ENCODE data around the gene ZNF575.

ZNF575 gene

DNA sequence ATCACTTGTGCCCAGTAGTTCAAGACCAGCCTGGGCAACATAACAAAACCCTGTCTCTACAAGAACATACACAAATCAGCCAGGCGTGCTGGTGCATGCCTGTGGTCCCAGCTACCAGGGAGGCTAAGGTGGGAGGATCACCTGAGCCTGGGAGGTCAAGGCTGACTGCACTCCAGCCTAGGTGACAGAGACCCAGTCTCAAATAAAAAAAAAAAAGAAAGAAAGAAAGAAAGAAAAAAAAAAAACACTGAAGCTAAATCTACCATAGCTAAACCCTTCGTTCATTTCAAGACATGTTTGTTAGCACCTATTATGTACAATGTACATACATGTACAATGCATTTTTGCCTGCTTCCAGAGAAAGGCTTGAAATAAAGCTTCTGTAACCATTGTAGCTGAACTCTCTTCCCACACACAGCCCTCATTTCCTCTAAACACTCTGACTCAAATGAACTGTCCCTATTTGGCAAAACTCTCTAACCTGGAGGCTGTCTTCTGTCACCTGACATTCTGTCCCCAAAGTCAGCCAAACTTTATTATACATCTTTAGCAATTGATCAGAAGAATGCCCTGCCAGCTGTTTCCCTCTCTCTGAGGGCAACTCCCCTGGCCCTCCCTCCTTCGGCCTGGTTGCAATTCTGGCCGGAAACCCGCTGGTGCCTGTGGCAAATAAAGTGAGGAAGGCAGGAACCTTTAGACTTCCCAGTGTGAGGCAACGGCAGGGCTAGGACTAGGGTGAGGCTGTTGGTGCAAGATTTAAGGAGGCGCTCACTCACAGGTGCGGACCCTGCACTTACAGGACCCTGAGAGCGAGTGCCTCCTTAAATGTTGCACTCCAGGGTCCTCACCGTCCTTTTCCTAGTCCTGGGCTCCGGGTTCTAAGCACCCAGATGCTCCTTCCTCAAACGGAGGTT lies 7.8 kb upstream of the ZNF575 start (continued):
- TF ChIP-seq, protein P1, sequence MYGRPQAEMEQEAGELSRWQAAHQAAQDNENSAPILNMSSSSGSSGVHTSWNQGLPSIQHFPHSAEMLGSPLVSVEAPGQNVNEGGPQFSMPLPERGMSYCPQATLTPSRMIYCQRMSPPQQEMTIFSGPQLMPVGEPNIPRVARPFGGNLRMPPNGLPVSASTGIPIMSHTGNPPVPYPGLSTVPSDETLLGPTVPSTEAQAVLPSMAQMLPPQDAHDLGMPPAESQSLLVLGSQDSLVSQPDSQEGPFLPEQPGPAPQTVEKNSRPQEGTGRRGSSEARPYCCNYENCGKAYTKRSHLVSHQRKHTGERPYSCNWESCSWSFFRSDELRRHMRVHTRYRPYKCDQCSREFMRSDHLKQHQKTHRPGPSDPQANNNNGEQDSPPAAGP (tag by site-specific recombination; IDR thresholded peaks at IDR 0.05), result no peak
- TF ChIP-seq KLF1 (tag by site-specific recombination; IDR thresholded peaks at IDR 0.05), result no peak
- no peak for TF ChIP-seq KLF10 (tag by site-specific recombination; IDR thresholded peaks at IDR 0.05)
- TF ChIP-seq ZNF416 (tag by site-specific recombination; IDR thresholded peaks at IDR 0.05), result no peak
- TF ChIP-seq ZNF510 (tag by site-specific recombination; IDR thresholded peaks at IDR 0.05; ENCODE audit: insufficient replicate concordance), result no peak
- no peak for TF ChIP-seq ZNF354C (tag by site-specific recombination; IDR thresholded peaks at IDR 0.05; ENCODE audit: borderline replicate concordance, low read depth)
- TF ChIP-seq ZNF621 (tag by site-specific recombination; IDR thresholded peaks at IDR 0.05), result no peak
- TF ChIP-seq ZNF121 (tag by site-specific recombination; IDR thresholded peaks at IDR 0.05), result no peak
- no peak for TF ChIP-seq ZNF48 (tag by site-specific recombination; IDR thresholded peaks at IDR 0.05)
- TF ChIP-seq, protein P2, sequence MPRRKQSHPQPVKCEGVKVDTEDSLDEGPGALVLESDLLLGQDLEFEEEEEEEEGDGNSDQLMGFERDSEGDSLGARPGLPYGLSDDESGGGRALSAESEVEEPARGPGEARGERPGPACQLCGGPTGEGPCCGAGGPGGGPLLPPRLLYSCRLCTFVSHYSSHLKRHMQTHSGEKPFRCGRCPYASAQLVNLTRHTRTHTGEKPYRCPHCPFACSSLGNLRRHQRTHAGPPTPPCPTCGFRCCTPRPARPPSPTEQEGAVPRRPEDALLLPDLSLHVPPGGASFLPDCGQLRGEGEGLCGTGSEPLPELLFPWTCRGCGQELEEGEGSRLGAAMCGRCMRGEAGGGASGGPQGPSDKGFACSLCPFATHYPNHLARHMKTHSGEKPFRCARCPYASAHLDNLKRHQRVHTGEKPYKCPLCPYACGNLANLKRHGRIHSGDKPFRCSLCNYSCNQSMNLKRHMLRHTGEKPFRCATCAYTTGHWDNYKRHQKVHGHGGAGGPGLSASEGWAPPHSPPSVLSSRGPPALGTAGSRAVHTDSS (tag by site-specific recombination; IDR thresholded peaks at IDR 0.05), result no peak
- no peak for TF ChIP-seq SP3 (tag by site-specific recombination; IDR thresholded peaks at IDR 0.05)
- TF ChIP-seq ZFP3 (tag by site-specific recombination; IDR thresholded peaks at IDR 0.05; ENCODE audit: low read depth), result no peak
- TF ChIP-seq ZNF404 (tag by site-specific recombination; IDR thresholded peaks at IDR 0.05), result no peak
- peak; percentile 30; the same call in 1 of the 2 replicates for TF ChIP-seq ZIC2 (tag by site-specific recombination; IDR thresholded peaks at IDR 0.05)
- peak; percentile 97 for TF ChIP-seq ZBTB20 (tag by site-specific recombination; IDR thresholded peaks at IDR 0.05)
- TF ChIP-seq ZNF701 (tag by site-specific recombination; IDR thresholded peaks at IDR 0.05), result no peak
- TF ChIP-seq ZSCAN16 (tag by site-specific recombination; IDR thresholded peaks at IDR 0.05), result no peak
- TF ChIP-seq, protein P3, sequence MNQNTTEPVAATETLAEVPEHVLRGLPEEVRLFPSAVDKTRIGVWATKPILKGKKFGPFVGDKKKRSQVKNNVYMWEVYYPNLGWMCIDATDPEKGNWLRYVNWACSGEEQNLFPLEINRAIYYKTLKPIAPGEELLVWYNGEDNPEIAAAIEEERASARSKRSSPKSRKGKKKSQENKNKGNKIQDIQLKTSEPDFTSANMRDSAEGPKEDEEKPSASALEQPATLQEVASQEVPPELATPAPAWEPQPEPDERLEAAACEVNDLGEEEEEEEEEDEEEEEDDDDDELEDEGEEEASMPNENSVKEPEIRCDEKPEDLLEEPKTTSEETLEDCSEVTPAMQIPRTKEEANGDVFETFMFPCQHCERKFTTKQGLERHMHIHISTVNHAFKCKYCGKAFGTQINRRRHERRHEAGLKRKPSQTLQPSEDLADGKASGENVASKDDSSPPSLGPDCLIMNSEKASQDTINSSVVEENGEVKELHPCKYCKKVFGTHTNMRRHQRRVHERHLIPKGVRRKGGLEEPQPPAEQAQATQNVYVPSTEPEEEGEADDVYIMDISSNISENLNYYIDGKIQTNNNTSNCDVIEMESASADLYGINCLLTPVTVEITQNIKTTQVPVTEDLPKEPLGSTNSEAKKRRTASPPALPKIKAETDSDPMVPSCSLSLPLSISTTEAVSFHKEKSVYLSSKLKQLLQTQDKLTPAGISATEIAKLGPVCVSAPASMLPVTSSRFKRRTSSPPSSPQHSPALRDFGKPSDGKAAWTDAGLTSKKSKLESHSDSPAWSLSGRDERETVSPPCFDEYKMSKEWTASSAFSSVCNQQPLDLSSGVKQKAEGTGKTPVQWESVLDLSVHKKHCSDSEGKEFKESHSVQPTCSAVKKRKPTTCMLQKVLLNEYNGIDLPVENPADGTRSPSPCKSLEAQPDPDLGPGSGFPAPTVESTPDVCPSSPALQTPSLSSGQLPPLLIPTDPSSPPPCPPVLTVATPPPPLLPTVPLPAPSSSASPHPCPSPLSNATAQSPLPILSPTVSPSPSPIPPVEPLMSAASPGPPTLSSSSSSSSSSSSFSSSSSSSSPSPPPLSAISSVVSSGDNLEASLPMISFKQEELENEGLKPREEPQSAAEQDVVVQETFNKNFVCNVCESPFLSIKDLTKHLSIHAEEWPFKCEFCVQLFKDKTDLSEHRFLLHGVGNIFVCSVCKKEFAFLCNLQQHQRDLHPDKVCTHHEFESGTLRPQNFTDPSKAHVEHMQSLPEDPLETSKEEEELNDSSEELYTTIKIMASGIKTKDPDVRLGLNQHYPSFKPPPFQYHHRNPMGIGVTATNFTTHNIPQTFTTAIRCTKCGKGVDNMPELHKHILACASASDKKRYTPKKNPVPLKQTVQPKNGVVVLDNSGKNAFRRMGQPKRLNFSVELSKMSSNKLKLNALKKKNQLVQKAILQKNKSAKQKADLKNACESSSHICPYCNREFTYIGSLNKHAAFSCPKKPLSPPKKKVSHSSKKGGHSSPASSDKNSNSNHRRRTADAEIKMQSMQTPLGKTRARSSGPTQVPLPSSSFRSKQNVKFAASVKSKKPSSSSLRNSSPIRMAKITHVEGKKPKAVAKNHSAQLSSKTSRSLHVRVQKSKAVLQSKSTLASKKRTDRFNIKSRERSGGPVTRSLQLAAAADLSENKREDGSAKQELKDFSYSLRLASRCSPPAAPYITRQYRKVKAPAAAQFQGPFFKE (tag by site-specific recombination; IDR thresholded peaks at IDR 0.05; ENCODE audit: borderline replicate concordance), result no peak
- TF ChIP-seq ZNF791 (tag by site-specific recombination; IDR thresholded peaks at IDR 0.05), result no peak
- TF ChIP-seq GFI1B (tag by site-specific recombination; IDR thresholded peaks at IDR 0.05), result no peak
- no peak for TF ChIP-seq FEZF1 (tag by site-specific recombination; IDR thresholded peaks at IDR 0.05)
- TF ChIP-seq ZNF2 (tag by site-specific recombination; IDR thresholded peaks at IDR 0.05), result no peak
- TF ChIP-seq ZNF792 (tag by site-specific recombination; IDR thresholded peaks at IDR 0.05), result no peak
- TF ChIP-seq, protein P4, sequence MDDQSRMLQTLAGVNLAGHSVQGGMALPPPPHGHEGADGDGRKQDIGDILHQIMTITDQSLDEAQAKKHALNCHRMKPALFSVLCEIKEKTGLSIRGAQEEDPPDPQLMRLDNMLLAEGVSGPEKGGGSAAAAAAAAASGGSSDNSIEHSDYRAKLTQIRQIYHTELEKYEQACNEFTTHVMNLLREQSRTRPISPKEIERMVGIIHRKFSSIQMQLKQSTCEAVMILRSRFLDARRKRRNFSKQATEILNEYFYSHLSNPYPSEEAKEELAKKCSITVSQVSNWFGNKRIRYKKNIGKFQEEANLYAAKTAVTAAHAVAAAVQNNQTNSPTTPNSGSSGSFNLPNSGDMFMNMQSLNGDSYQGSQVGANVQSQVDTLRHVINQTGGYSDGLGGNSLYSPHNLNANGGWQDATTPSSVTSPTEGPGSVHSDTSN (CRISPR knock-in tag; IDR thresholded peaks at IDR 0.05), result no peak
- no peak for TF ChIP-seq ZNF350 (tag by site-specific recombination; IDR thresholded peaks at IDR 0.05)
- no peak for TF ChIP-seq OVOL3 (tag by site-specific recombination; IDR thresholded peaks at IDR 0.05)
- TF ChIP-seq ZNF677 (tag by site-specific recombination; IDR thresholded peaks at IDR 0.05), result no peak
- TF ChIP-seq HOXD13 (CRISPR knock-in tag; IDR thresholded peaks at IDR 0.05; ENCODE audit: borderline replicate concordance), result no peak
- TF ChIP-seq, protein P5, sequence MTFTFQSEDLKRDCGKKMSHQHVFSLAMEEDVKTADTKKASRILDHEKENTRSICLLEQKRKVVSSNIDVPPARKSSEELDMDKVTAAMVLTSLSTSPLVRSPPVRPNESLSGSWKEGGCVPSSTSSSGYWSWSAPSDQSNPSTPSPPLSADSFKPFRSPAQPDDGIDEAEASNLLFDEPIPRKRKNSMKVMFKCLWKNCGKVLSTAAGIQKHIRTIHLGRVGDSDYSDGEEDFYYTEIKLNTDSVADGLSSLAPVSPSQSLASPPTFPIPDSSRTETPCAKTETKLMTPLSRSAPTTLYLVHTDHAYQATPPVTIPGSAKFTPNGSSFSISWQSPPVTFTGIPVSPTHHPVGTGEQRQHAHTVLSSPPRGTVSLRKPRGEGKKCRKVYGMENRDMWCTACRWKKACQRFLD (tag by site-specific recombination; IDR thresholded peaks at IDR 0.05), result no peak
- no peak for TF ChIP-seq ZNF571 (tag by site-specific recombination; IDR thresholded peaks at IDR 0.05)
- TF ChIP-seq YY2 (tag by site-specific recombination; IDR thresholded peaks at IDR 0.05), result no peak

All from HEK293 (cell line).